ENCODE data around the gene MYL12B.

GRCh38 chr18:3236470-3236869 lies 25.5 kb upstream of the MYL12B start:
- no peak for TF ChIP-seq CTCF (IDR thresholded peaks at IDR 0.05)
- TF ChIP-seq POLR2A (IDR thresholded peaks at IDR 0.05): no peak

Measured in adrenal gland (tissue), 5 donors.